ENCODE measurements around the gene CBLC.

The CBLC gene

GRCh38 chr19:44789943-44790483 lies 12.3 kb downstream of the CBLC start:
- no peak for TF ChIP-seq SNAI2 (CRISPR knock-in tag; IDR thresholded peaks at IDR 0.05)
- no peak for TF ChIP-seq ARNTL (CRISPR knock-in tag; IDR thresholded peaks at IDR 0.05; ENCODE audit: borderline replicate concordance, low read depth)
- no peak for TF ChIP-seq POU6F1 (CRISPR knock-in tag; IDR thresholded peaks at IDR 0.05; ENCODE audit: borderline replicate concordance, low read depth)
- no peak for TF ChIP-seq ZFP30 (CRISPR knock-in tag; IDR thresholded peaks at IDR 0.05)
- TF ChIP-seq CSDC2 (CRISPR knock-in tag; IDR thresholded peaks at IDR 0.05) = no peak
- ATAC-seq = no peak

- ATAC-seq = no peak
- TF ChIP-seq OSR1 (CRISPR knock-in tag; IDR thresholded peaks at IDR 0.05) (no peak), ZNF70 (CRISPR knock-in tag; IDR thresholded peaks at IDR 0.05) (no peak), CSDC2 (CRISPR knock-in tag; IDR thresholded peaks at IDR 0.05) (no peak), BACH2 (CRISPR knock-in tag; IDR thresholded peaks at IDR 0.05; ENCODE audit: borderline replicate concordance) (no peak), TSHZ2 (CRISPR knock-in tag; IDR thresholded peaks at IDR 0.05) (no peak)
Measured at GRCh38 chr19:44792281-44792680, 14.6 kb downstream of the CBLC start.

- ATAC-seq = no peak
- TF ChIP-seq TSHZ2 (CRISPR knock-in tag; IDR thresholded peaks at IDR 0.05) (no peak), POU6F1 (CRISPR knock-in tag; IDR thresholded peaks at IDR 0.05; ENCODE audit: borderline replicate concordance, low read depth) (no peak), CREB5 (CRISPR knock-in tag; IDR thresholded peaks at IDR 0.05; ENCODE audit: low read depth) (no peak)
Measured at GRCh38 chr19:44794610-44795009, 16.9 kb downstream of the CBLC start.

- TF ChIP-seq ZC3H10 (CRISPR knock-in tag; IDR thresholded peaks at IDR 0.05) = no peak
- no peak for ATAC-seq
Measured at GRCh38 chr19:44795398-44795987, 17.8 kb downstream of the CBLC start.

- no peak for ATAC-seq
- TF ChIP-seq ZFP30 (CRISPR knock-in tag; IDR thresholded peaks at IDR 0.05) = no peak
- TF ChIP-seq RARB (CRISPR knock-in tag; IDR thresholded peaks at IDR 0.05) = no peak
- no peak for TF ChIP-seq TSHZ2 (CRISPR knock-in tag; IDR thresholded peaks at IDR 0.05)
- no peak for TF ChIP-seq GLIS3 (CRISPR knock-in tag; IDR thresholded peaks at IDR 0.05)
- no peak for TF ChIP-seq CREB5 (CRISPR knock-in tag; IDR thresholded peaks at IDR 0.05; ENCODE audit: low read depth)
- no peak for TF ChIP-seq TOX (CRISPR knock-in tag; IDR thresholded peaks at IDR 0.05; ENCODE audit: borderline replicate concordance)
- no peak for TF ChIP-seq CSRNP3 (CRISPR knock-in tag; IDR thresholded peaks at IDR 0.05)
- TF ChIP-seq PPARA (CRISPR knock-in tag; IDR thresholded peaks at IDR 0.05; ENCODE audit: borderline replicate concordance) = no peak
- TF ChIP-seq ARNTL (CRISPR knock-in tag; IDR thresholded peaks at IDR 0.05; ENCODE audit: borderline replicate concordance, low read depth) = no peak
Measured at GRCh38 chr19:44796701-44797115, 19.0 kb downstream of the CBLC start.
